SK-N-MC (cell line): Measurements from ENCODE around the gene PSG11.

ENCODE experiments used
- DNase-seq: peaks from one replicate; pipeline ENCODE4 v3.0.0-alpha.2; 2011; ENCODE audit warnings: low read depth, low spot score
- H3K27ac ChIP-seq: fragments of 200-600 bp; sonication (generic); 2 replicates; pipeline ENCODE4 v1.5.1; 2016; ENCODE audit warnings: mixed run types
- H3K36me3 ChIP-seq: fragments of 200-600 bp; sonication (generic); 2 replicates; pipeline ENCODE4 v1.6.1; 2017; ENCODE audit warnings: antibody characterized with exemption, low read length, mixed read lengths; ENCODE audit not compliant: insufficient read depth
- H3K4me3 ChIP-seq: fragments of 200-600 bp; sonication (generic); 2 replicates; pipeline ENCODE4 v1.5.1; 2016
- H3K9ac ChIP-seq: fragments of 200-600 bp; sonication (generic); 2 replicates; pipeline ENCODE4 v1.8.0; 2017; ENCODE audit warnings: mixed run types, mixed read lengths; ENCODE audit not compliant: insufficient read length
- H3K9me3 ChIP-seq: fragments of 200-600 bp; sonication (generic); 2 replicates; pipeline ENCODE4 v1.6.1; 2017; ENCODE audit warnings: low read depth, mild to moderate bottlenecking, antibody characterized with exemption, low read length, moderate library complexity, mixed read lengths
- EZH2 ChIP-seq: fragments of 200-600 bp; sonication (generic); IDR thresholded peaks from one replicate; pipeline ENCODE4 v1.6.1; 2017; ENCODE audit warnings: antibody characterized with exemption
- FOXP2 ChIP-seq: optimal IDR thresholded peaks from 2 replicates; pipeline ENCODE3; 2011; ENCODE audit warnings: mild to moderate bottlenecking, moderate library complexity; ENCODE audit not compliant: insufficient read depth; ENCODE audit errors: extremely low read length, control extremely low read depth
- POLR2AphosphoS5 ChIP-seq: IDR thresholded peaks from 2 replicates; pipeline ENCODE4 v1.6.1; 2012; ENCODE audit warnings: mild to moderate bottlenecking, low read depth, low read length, borderline replicate concordance

Gene PSG11

GRCh38 chr19:42965176-42965575, 61.1 kb downstream of the PSG11 start:
- H3K36me3 ChIP-seq = no peaks in the 10 kb centered on the region
- DNase-seq = no peak
- H3K9ac ChIP-seq = no peak overlapping the region
- H3K4me3 ChIP-seq = no peak overlapping the region
- H3K9me3 ChIP-seq = no peaks in the 10 kb centered on the region
- TF ChIP-seq POLR2AphosphoS5 (no peak), EZH2 (no peak), FOXP2 (no peak)
- H3K27ac ChIP-seq = no peak overlapping the region

GRCh38 chr19:42961119-42961518, 65.2 kb downstream of the PSG11 start:
- Histone ChIP-seq H3K36me3 (no peaks in the 10 kb centered on the region), H3K9ac (no peak overlapping the region), H3K4me3 (no peak overlapping the region), H3K27ac (no peak overlapping the region), H3K9me3 (no peaks in the 10 kb centered on the region)
- no peak for DNase-seq
- no peak for TF ChIP-seq EZH2
- no peak for TF ChIP-seq FOXP2
- no peak for TF ChIP-seq POLR2AphosphoS5
